ENCODE results near the gene PRICKLE2.

PRICKLE2 gene

GRCh38 chr3:64187065-64187959 lies 38.0 kb downstream of the PRICKLE2 start:
- no peak for DNase-seq

GRCh38 chr3:64186667-64187064 lies 38.6 kb downstream of the PRICKLE2 start:
- DNase-seq: no peak

- no peak for DNase-seq
Measured at GRCh38 chr3:64185436-64185835, 39.8 kb downstream of the PRICKLE2 start.

- no peak for DNase-seq
Measured at GRCh38 chr3:64184621-64185020, 40.6 kb downstream of the PRICKLE2 start.

GRCh38 chr3:64179860-64180259 lies 45.4 kb downstream of the PRICKLE2 start:
- no peak for DNase-seq

GRCh38 chr3:64179249-64179648 lies 46.0 kb downstream of the PRICKLE2 start:
- DNase-seq: no peak

- DNase-seq: no peak
Measured at GRCh38 chr3:64178419-64178818, 46.8 kb downstream of the PRICKLE2 start.

GRCh38 chr3:64176461-64176996 lies 48.7 kb downstream of the PRICKLE2 start:
- DNase-seq: no peak

GRCh38 chr3:64174328-64174727 lies 50.9 kb downstream of the PRICKLE2 start:
- DNase-seq: no peak

- DNase-seq: no peak
Measured at GRCh38 chr3:64173563-64173962, 51.7 kb downstream of the PRICKLE2 start.

GRCh38 chr3:64170270-64170669 lies 55.0 kb downstream of the PRICKLE2 start:
- no peak for DNase-seq

- DNase-seq: no peak
Measured at GRCh38 chr3:64167868-64168267, 57.4 kb downstream of the PRICKLE2 start.

- no peak for DNase-seq
Measured at GRCh38 chr3:64167351-64167750, 57.9 kb downstream of the PRICKLE2 start.

GRCh38 chr3:64166584-64167162 lies 58.6 kb downstream of the PRICKLE2 start:
- DNase-seq: no peak

- DNase-seq: no peak
Measured at GRCh38 chr3:64164349-64164748, 60.9 kb downstream of the PRICKLE2 start.

- DNase-seq: no peak
Measured at GRCh38 chr3:64163755-64164148, 61.5 kb downstream of the PRICKLE2 start.

- DNase-seq: no peak
Measured at GRCh38 chr3:64163019-64163754, 62.1 kb downstream of the PRICKLE2 start.

- DNase-seq: no peak
Measured at GRCh38 chr3:64161481-64161952, 63.7 kb downstream of the PRICKLE2 start.

- DNase-seq: no peak
Measured at GRCh38 chr3:64160000-64160695, 65.1 kb downstream of the PRICKLE2 start.

GRCh38 chr3:64158334-64158733 lies 66.9 kb downstream of the PRICKLE2 start:
- DNase-seq: no peak

GRCh38 chr3:64157150-64158035 lies 67.9 kb downstream of the PRICKLE2 start:
- no peak for DNase-seq

GRCh38 chr3:64155328-64155727 lies 69.9 kb downstream of the PRICKLE2 start:
- DNase-seq: no peak
